A549 (cell line): ENCODE measurements around the gene ULK4. TPM values are rescaled to one million over a fixed set of nuclear protein-coding genes. Genes with fewer than 3 reads are reported as not detected.
"Not testable (repeated sequence)": the region's sequence is repeated elsewhere in the genome, so short reads cannot be mapped to it uniquely, and the experiment has no call there.

Experiments
- ATAC-seq, 2 experiments: fragments of 200-7000 bp in 1 of 2; fragments of >200 bp in 1 of 2; cut with Nextera tagmentation in 1 of 2; cut with Tn5 transposase in 1 of 2; 3 replicates each; pipeline versions ENCODE4 v1.8.0 to v1.9.1; 2018 to 2020; ENCODE audit warnings: mild to moderate bottlenecking in 1 of 2, moderate library complexity in 1 of 2
- CTCF ChIA-PET: fragments of 300-600 bp; sonication (Branson Sonifier 250); formaldehyde crosslinking; extraction: SDS; loops from one replicate; lab custom pipeline; 2021; ENCODE audit warnings: antibody characterized with exemption, inconsistent platforms; lab: Yijun Ruan, JAX
- POLR2A ChIA-PET: fragments of 350-600 bp; formaldehyde crosslinking; extraction: SDS; loops from one replicate; lab custom pipeline; 2021; ENCODE audit warnings: antibody characterized with exemption, inconsistent platforms; lab: Yijun Ruan, JAX
- DNase-seq, 2 experiments: peaks; one replicate each; pipeline versions ENCODE4 v3.0.0 to v3.0.0-alpha.2; 2011 to 2016; ENCODE audit warnings: low read depth in 1 of 2, low spot score in 1 of 2
- FAIRE-seq: peaks from 2 replicates; lab custom pipeline; 2011; peaks lifted over from hg19 to GRCh38; lab: Jason Lieb, UNC
- H3K27ac ChIP-seq, 2 experiments: fragments of >200 bp; sonication (Bioruptor Twin); formaldehyde crosslinking; 3 replicates each; pipeline ENCODE4 v1.5.1; 2016 to 2017
- H3K4me1 ChIP-seq: fragments of >200 bp; sonication (Bioruptor Twin); formaldehyde crosslinking; 3 replicates; pipeline ENCODE4 v1.6.1; 2016
- H3K4me2 ChIP-seq: fragments of >200 bp; sonication (Bioruptor Twin); formaldehyde crosslinking; 3 replicates; pipeline ENCODE4 v1.6.1; 2016
- H3K4me3 ChIP-seq: fragments of >200 bp; sonication (Bioruptor Twin); formaldehyde crosslinking; 3 replicates; pipeline ENCODE4 v1.5.1; 2016
- H3K9me3 ChIP-seq: fragments of >200 bp; sonication (Bioruptor Twin); formaldehyde crosslinking; 3 replicates; pipeline ENCODE4 v1.6.1; 2016
- BCL3 ChIP-seq: fragments of >200 bp; sonication (Bioruptor Twin); formaldehyde crosslinking; IDR thresholded peaks from 3 replicates; pipeline ENCODE4 v1.6.1; 2016
- CHD2 ChIP-seq: fragments of 150-350 bp; IDR thresholded peaks from 2 replicates; pipeline ENCODE4 v1.6.1; 2014; ENCODE audit warnings: low read length; ENCODE audit not compliant: partially characterized antibody
- CHD4 ChIP-seq: fragments of 200-600 bp; sonication (generic); IDR thresholded peaks from 2 replicates; pipeline ENCODE4 v1.6.1; 2016; ENCODE audit warnings: antibody characterized with exemption, mild to moderate bottlenecking, borderline replicate concordance
- EP300 ChIP-seq, 2 experiments: fragments of >200 bp; sonication (Bioruptor Twin); formaldehyde crosslinking; IDR thresholded peaks; 2 replicates in 1 of 2; 3 replicates in 1 of 2; pipeline ENCODE4 v1.6.1; 2016 to 2017
- FOSB ChIP-seq: fragments of 250-450 bp; sonication (Bioruptor Pico); IDR thresholded peaks from 2 replicates; pipeline ENCODE4 v1.5.0; 2020; ENCODE audit warnings: mild to moderate bottlenecking, moderate library complexity
- FOSL2 ChIP-seq, 2 experiments: fragments of 450-650 bp in 1 of 2; fragments of >200 bp in 1 of 2; sonication (Bioruptor Twin) in 1 of 2; formaldehyde crosslinking; IDR thresholded peaks; 2 replicates each; pipeline versions ENCODE4 v1.5.0 to v1.6.1; 2016 to 2020; ENCODE audit warnings: mild to moderate bottlenecking in 1 of 2, moderate library complexity in 1 of 2
- JUNB ChIP-seq: fragments of >200 bp; sonication (Bioruptor Twin); formaldehyde crosslinking; IDR thresholded peaks from 2 replicates; pipeline ENCODE4 v1.6.1; 2016
- KDM1A ChIP-seq: fragments of 200-600 bp; sonication (generic); IDR thresholded peaks from 2 replicates; pipeline ENCODE4 v1.6.1; 2016; ENCODE audit warnings: low read depth, mild to moderate bottlenecking
- MAZ ChIP-seq: fragments of 150-350 bp; IDR thresholded peaks from 2 replicates; pipeline ENCODE4 v1.6.1; 2014; ENCODE audit warnings: antibody characterized with exemption, low read depth, low read length, borderline replicate concordance
- NR3C1 ChIP-seq: fragments of >200 bp; sonication (Bioruptor Twin); formaldehyde crosslinking; IDR thresholded peaks from 3 replicates; pipeline ENCODE4 v1.6.1; 2017
- POLR2A ChIP-seq: IDR thresholded peaks from 2 replicates; pipeline ENCODE4 v1.6.1; 2012; ENCODE audit warnings: mild to moderate bottlenecking, low read length
- RCOR1 ChIP-seq: fragments of 150-350 bp; IDR thresholded peaks from 2 replicates; pipeline ENCODE4 v1.6.1; 2014; ENCODE audit warnings: antibody characterized with exemption, low read length, low read depth
- REST ChIP-seq: fragments of 200-600 bp; sonication (generic); IDR thresholded peaks from 2 replicates; pipeline ENCODE4 v1.6.1; 2016; ENCODE audit warnings: antibody characterized with exemption, mild to moderate bottlenecking, moderate library complexity
- RFX5 ChIP-seq: fragments of 450-650 bp; IDR thresholded peaks from 2 replicates; pipeline ENCODE4 v1.7.1; 2014; ENCODE audit warnings: antibody characterized with exemption, mild to moderate bottlenecking, moderate library complexity
- RNF2 ChIP-seq: fragments of 200-600 bp; sonication (generic); IDR thresholded peaks from 2 replicates; pipeline ENCODE4 v1.6.1; 2016; ENCODE audit warnings: low read depth, mild to moderate bottlenecking, antibody characterized with exemption, moderate library complexity, borderline replicate concordance
- SREBF2 ChIP-seq: fragments of 450-650 bp; IDR thresholded peaks from 2 replicates; pipeline ENCODE4 v1.6.1; 2014; ENCODE audit warnings: mild to moderate bottlenecking, moderate library complexity
- ZC3H11A ChIP-seq: fragments of 450-650 bp; IDR thresholded peaks from 2 replicates; pipeline ENCODE4 v1.6.1; 2014; ENCODE audit warnings: antibody characterized with exemption, mild to moderate bottlenecking
- ZNF302 ChIP-seq: fragments of 250-450 bp; sonication (Bioruptor Pico); IDR thresholded peaks from 2 replicates; pipeline ENCODE4 v1.9.0; 2021; ENCODE audit warnings: inconsistent platforms, mild to moderate bottlenecking, moderate library complexity
- WGBS: methylation state at CpG from one replicate; pipeline ENCODE4 v1.1.6; 2017; ENCODE audit errors: missing lambda C conversion rate; 5-methylcytosine and 5-hydroxymethylcytosine counted together
- polyA plus RNA-seq, 4 experiments: library from polyadenylated mRNA; depleted of rRNA in 3 of 4; stranded (reverse); fragments of >200 nt; fragmentation: RNase III in 1 of 4; extraction: RNeasy Plus Mini Kit Qiagen cat#74134 plus additional on column Dnase treatment in 1 of 4; gene quantifications; 2 replicates in 3 of 4; 3 replicates in 1 of 4; pipeline ENCODE4 v1.2.3, GENCODE V29; 2011 to 2017

The ULK4 gene
- polyA plus RNA-seq, 2 of the 4 experiments (the other 2 are of a cell fraction) = 4.9 to 7.7 TPM

- WGBS = 50% methylated on average over 1 of the region's 1 CpG
- DNase-seq (no peak), FAIRE-seq (no peak), ATAC-seq (no peak)
- H3K4me1 ChIP-seq = no peaks in the 10 kb centered on the region
- H3K27ac ChIP-seq = no peak overlapping the region
- H3K9me3 ChIP-seq = no peaks in the 10 kb centered on the region
- POLR2A ChIA-PET = no interaction called here
- no peak overlapping the region for H3K4me2 ChIP-seq
- CTCF ChIA-PET = no interaction called here
- no peak overlapping the region for H3K4me3 ChIP-seq
- no peak for TF ChIP-seq EP300 (IDR thresholded peaks at IDR 0.05)
- TF ChIP-seq, all 56 proteins: peak for 0
Measured at GRCh38 chr3:41768363-41768762, 193.5 kb downstream of the ULK4 start.

- CTCF ChIA-PET = interaction anchor here (1.5 kb wide), 1 partner anchor 11 kb away, joined by 3 read pairs; no protein-coding TSS in a partner anchor
- FAIRE-seq, H3K9me3 ChIP-seq, H3K4me2 ChIP-seq, ATAC-seq, H3K4me3 ChIP-seq, H3K4me1 ChIP-seq, POLR2A ChIA-PET, DNase-seq, H3K27ac ChIP-seq: not testable (repeated sequence)
- WGBS = 71% methylated on average over 7 of the region's 7 CpGs
Measured at GRCh38 chr3:41762867-41763266, 199.0 kb downstream of the ULK4 start.

- H3K4me3 ChIP-seq = no peak overlapping the region
- DNase-seq = no peak
- POLR2A ChIA-PET = no interaction called here
- no peaks in the 10 kb centered on the region for H3K4me1 ChIP-seq
- no peak for FAIRE-seq
- H3K4me2 ChIP-seq = no peak overlapping the region
- no peak for ATAC-seq
- CTCF ChIA-PET = no interaction called here
- no peaks in the 10 kb centered on the region for H3K9me3 ChIP-seq
- TF ChIP-seq FOSB (CRISPR knock-in tag) (no peak), POLR2A (no peak), JUNB (no peak), RNF2 (no peak), BCL3 (no peak), ZNF302 (CRISPR knock-in tag) (no peak), REST (no peak), NR3C1 (no peak), RCOR1 (no peak), RFX5 (no peak), MAZ (no peak), CHD4 (no peak), KDM1A (no peak), SREBF2 (no peak), ZC3H11A (no peak), FOSL2 (IDR thresholded peaks at IDR 0.05) (no peak), FOSL2 (CRISPR knock-in tag; IDR thresholded peaks at IDR 0.05) (no peak), CHD2 (no peak)
- H3K27ac ChIP-seq = no peak overlapping the region
Measured at GRCh38 chr3:41753651-41754050, 208.3 kb downstream of the ULK4 start.
